ENCODE measurements around the gene VWA7. TPM values are rescaled to one million over a fixed set of nuclear protein-coding genes. Genes with fewer than 3 reads are reported as not detected.
"Not testable (repeated sequence)": the region's sequence is repeated elsewhere in the genome, so short reads cannot be mapped to it uniquely, and the experiment has no call there.

Gene VWA7
- total RNA-seq, 1 experiment from 2014 or later = 0.78 TPM

- DNase-seq (ENCODE audit: low spot score) = no peak
- in situ Hi-C loops (cut with HindIII; ENCODE audit: low sequenced_read_pairs) = no loop called here
Measured at GRCh38 chr6:31805939-31806469, 28.9 kb upstream of the VWA7 start.

- in situ Hi-C loops (cut with HindIII; ENCODE audit: low sequenced_read_pairs); DNase-seq (ENCODE audit: low spot score): not testable (repeated sequence)
Measured at GRCh38 chr6:31801031-31801927, 24.2 kb upstream of the VWA7 start.

- in situ Hi-C loops (cut with HindIII; ENCODE audit: low sequenced_read_pairs) = no loop called here
- DNase-seq (ENCODE audit: low spot score) = no peak
Measured at GRCh38 chr6:31799781-31800180, 22.7 kb upstream of the VWA7 start.

- no peak for DNase-seq (ENCODE audit: low spot score)
- in situ Hi-C loops (cut with HindIII; ENCODE audit: low sequenced_read_pairs) = no loop called here
Measured at GRCh38 chr6:31797588-31797987, 20.5 kb upstream of the VWA7 start.

GRCh38 chr6:31796993-31797385 is 19.9 kb upstream of the VWA7 start:
- in situ Hi-C loops (cut with HindIII; ENCODE audit: low sequenced_read_pairs) = no loop called here

GRCh38 chr6:31795616-31796298 is 18.6 kb upstream of the VWA7 start, which contains the start of gene VARS1:
Gene VARS1 (minus strand): TSS chr6:31795752. CDS start chr6:31795217, 535 bp downstream.
- peak; percentile 85 for DNase-seq (ENCODE audit: low spot score)
- in situ Hi-C loops (cut with HindIII; ENCODE audit: low sequenced_read_pairs) = no loop called here

More at GRCh38 chr6:31796993-31797385, 19.9 kb upstream of the VWA7 start:
- DNase-seq (ENCODE audit: low spot score) = no peak

DNA sequence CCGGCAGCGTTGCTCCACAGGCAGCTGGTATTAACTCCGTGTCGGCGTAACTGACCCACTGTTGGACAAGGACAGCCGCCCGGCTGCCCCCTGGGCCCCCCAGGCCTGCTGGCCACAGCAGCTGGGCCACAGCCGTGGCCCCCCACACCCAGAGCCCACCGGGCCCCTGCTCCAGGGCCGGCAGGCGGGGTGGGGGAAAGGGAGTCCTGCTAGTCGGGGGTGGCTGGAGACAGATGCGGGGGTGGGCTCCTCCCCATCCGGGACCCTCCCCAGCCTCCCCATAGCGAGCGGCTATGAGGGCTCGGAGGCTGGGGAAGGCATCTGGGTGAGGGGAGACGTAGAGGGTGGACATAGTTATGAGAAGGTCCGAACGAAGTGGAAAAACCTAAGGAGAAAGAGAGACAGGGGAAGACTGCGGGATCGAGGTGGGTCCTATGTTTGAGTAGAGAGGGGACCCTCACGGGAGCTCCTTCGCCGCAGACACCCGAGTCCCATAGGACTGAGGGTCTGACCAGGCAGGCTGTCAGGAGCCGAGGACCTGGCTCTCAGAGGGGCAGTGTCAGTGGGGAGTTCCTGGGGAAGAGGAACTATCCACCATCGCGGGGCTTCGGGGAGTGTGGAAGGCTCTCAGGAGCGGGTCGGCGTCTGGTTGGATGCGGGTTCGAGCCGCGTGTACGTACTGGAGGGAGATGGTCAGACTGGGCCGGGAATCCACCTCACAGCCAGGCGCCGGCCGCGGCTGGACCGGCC is 17.9 kb upstream of the VWA7 start:
- DNase-seq (ENCODE audit: low spot score) = no peak
- in situ Hi-C loops (cut with HindIII; ENCODE audit: low sequenced_read_pairs) = no loop called here

DNA sequence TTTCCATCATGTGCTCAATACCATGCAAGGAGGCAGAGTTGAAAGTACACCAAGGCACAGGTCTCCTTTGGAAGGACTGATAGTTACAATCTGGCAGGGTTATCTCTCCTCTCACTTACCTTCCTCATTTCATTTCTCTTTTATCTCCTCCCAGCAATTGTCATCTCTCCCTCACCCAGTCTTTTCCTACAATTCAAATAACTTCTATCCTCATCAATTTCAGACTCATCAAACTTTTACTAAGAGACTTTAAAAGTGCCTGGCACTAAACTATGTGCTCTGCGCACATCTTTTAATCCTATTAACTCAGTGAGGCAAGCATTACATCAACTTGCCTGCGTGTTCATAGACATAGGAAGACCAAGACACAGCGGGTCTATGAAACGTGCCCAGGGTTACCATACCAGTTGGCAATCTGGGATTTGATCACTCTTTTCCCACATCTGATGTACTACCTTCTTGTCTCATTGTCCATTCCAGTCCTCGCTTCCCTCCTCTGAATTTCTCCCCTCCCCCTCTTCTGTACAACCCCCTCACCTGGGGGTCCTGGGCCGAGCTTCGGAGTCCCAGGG is 17.3 kb upstream of the VWA7 start:
- no peak for DNase-seq (ENCODE audit: low spot score)
- in situ Hi-C loops (cut with HindIII; ENCODE audit: low sequenced_read_pairs) = no loop called here

GRCh38 chr6:31793927-31794245 is 16.8 kb upstream of the VWA7 start:
- DNase-seq (ENCODE audit: low spot score); in situ Hi-C loops (cut with HindIII; ENCODE audit: low sequenced_read_pairs): not testable (repeated sequence)

DNA sequence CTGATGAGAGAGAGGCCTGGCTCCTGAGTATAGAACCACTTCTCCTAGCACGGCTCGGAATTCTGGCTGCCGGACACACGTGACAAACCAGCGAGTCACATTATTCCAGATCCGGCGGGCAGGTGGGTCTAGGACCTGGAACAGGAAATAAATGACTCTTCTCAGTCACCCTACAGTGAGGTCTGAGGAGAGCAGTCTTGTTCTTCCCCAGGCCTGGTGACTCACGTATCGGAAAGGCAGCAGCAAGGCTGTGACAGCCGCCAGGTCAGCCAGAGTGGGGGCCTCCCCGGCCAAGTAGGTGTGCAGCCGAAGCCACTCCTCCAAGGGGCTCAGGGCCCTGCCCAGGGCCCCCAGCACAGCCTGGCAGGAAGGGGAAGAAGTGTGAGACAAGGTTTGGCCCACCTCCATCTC is 15.6 kb upstream of the VWA7 start:
- no peak for DNase-seq (ENCODE audit: low spot score)

GRCh38 chr6:31792090-31792374 is 14.9 kb upstream of the VWA7 start:
- in situ Hi-C loops (cut with HindIII; ENCODE audit: low sequenced_read_pairs) = no loop called here
- no peak for DNase-seq (ENCODE audit: low spot score)

More for the DNA sequence above, 15.6 kb upstream of the VWA7 start:
- in situ Hi-C loops (cut with HindIII; ENCODE audit: low sequenced_read_pairs) = no loop called here

GRCh38 chr6:31791324-31792089 is 14.4 kb upstream of the VWA7 start:
- DNase-seq (ENCODE audit: low spot score) = peak; percentile 60
- in situ Hi-C loops (cut with HindIII; ENCODE audit: low sequenced_read_pairs) = no loop called here

DNA sequence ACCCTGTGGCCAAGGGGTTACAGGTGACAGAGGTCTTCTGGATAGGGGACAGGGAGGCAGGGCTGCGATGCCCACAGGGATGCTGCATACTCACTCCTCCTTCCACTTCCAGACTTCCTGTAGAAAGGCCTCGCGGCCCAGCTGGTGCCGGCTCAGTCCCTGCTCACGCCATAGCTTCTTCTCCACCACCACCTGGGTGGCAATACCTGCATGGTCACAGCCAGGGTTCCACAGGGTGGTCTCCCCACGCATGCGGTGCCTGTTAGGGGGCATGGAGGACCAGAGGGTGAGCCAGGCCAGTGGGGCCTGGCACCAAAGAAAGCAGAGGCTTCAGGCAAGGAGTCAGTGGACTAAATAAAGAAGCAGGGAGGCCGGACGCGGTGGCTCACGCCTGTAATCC is 8.3 kb upstream of the VWA7 start:
- no peak for DNase-seq (ENCODE audit: low spot score)
- in situ Hi-C loops (cut with HindIII; ENCODE audit: low sequenced_read_pairs) = no loop called here

DNA sequence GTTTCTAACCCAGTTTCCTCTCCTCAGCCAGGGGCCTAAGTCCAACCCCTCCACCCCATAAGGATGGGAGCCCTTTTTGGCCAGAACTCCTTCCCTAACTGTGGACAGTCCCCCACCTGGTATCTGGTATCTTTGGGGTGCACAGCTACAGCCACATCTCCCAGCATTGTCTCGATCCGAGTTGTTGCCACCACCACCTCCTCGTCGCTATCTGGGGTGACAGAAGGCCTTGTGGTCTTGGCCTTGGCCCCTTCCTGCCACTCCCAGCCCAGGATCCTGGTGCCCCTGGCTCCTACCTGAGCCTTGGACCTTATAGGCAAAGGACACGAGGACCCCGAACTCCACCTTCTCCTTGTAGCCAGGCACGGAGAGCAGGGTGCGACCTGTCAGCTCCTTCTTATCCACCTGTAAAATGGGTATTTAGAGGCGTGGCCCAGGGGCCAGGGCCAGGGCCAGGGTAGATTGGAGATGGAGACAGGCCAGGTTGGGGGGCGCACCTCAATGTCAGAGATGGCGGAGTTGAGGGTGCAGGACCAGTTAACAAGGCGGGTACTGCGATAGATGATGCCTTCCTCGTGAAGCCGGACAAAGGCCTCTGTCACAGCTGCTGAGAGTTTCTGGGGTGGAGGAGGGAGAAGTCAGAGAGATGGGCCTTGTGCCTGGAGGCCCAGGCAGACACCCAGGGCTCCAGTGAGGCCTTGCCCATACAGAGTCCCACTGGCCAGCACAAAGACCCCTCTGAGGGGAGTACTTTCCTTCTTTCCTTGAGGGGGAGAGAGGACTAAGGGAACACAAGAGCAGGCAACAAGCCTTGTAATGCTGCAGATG is 7.2 kb upstream of the VWA7 start:
- in situ Hi-C loops (cut with HindIII; ENCODE audit: low sequenced_read_pairs) = no loop called here

GRCh38 chr6:31782126-31782855 is 5.2 kb upstream of the VWA7 start:
- no peak for DNase-seq (ENCODE audit: low spot score)
- in situ Hi-C loops (cut with HindIII; ENCODE audit: low sequenced_read_pairs) = no loop called here

More for the DNA sequence above, 7.2 kb upstream of the VWA7 start:
- no peak for DNase-seq (ENCODE audit: low spot score)

- in situ Hi-C loops (cut with HindIII; ENCODE audit: low sequenced_read_pairs) = no loop called here
- DNase-seq (ENCODE audit: low spot score) = no peak
Measured at GRCh38 chr6:31781244-31782125, 4.4 kb upstream of the VWA7 start.
